IMR-90 (cell line): Measurements from ENCODE around the gene QKI. TPM values are rescaled to one million over a fixed set of nuclear protein-coding genes. Genes with fewer than 3 reads are reported as not detected.

Experiments used
- ATAC-seq: fragments of 200-7000 bp; cut with Tn5 transposase; 2 replicates; pipeline ENCODE4 v1.9.1; 2020; ENCODE audit warnings: low read depth, mild to moderate bottlenecking, moderate library complexity
- BruUV-seq: library from RNA; stranded (reverse); fragments of 400-500 nt; replicated peaks from 2 replicates; lab custom pipeline; 2021; lab: Mats Ljungman, UMichigan
- CTCF ChIA-PET: fragments of 300-600 bp; formaldehyde crosslinking; extraction: SDS; loops from one replicate; lab custom pipeline; 2021; ENCODE audit warnings: antibody characterized with exemption; lab: Yijun Ruan, JAX
- POLR2A ChIA-PET: fragments of 300-600 bp; sonication (Branson Sonifier 250); formaldehyde crosslinking; loops from one replicate; lab custom pipeline; 2022; ENCODE audit warnings: antibody characterized with exemption; ENCODE audit not compliant: unreplicated experiment; lab: Charles Lee
- DNase-seq: peaks from one replicate; pipeline ENCODE4 v3.0.0; 2013
- H2AFZ ChIP-seq: replicated peaks from 2 replicates; pipeline ENCODE3; 2013; ENCODE audit warnings: low read length, mild to moderate bottlenecking; ENCODE audit not compliant: poor library complexity
- H2AK5ac ChIP-seq: 2 replicates; pipeline ENCODE4 v1.6.1; 2013; ENCODE audit warnings: low read depth, low read length, inconsistent platforms
- H2AK9ac ChIP-seq: replicated peaks from 2 replicates; pipeline ENCODE3; 2013; ENCODE audit warnings: mild to moderate bottlenecking, low read depth, low read length, moderate library complexity; ENCODE audit not compliant: poor library complexity
- H2BK120ac ChIP-seq: 2 replicates; pipeline ENCODE4 v1.6.1; 2013; ENCODE audit warnings: low read depth, low read length, inconsistent platforms
- H2BK15ac ChIP-seq: 3 replicates; pipeline ENCODE4 v1.6.1; 2013; ENCODE audit warnings: low read depth, low read length, inconsistent platforms
- H2BK20ac ChIP-seq: 2 replicates; pipeline ENCODE4 v1.6.1; 2013; ENCODE audit warnings: low read depth, mild to moderate bottlenecking, inconsistent platforms, low read length, moderate library complexity
- H2BK5ac ChIP-seq: 2 replicates; pipeline ENCODE4 v1.6.1; 2013; ENCODE audit warnings: mild to moderate bottlenecking, low read depth, low read length, inconsistent platforms; ENCODE audit not compliant: poor library complexity, severe bottlenecking
- H3K14ac ChIP-seq: replicated peaks from 2 replicates; pipeline ENCODE4 v1.6.1; 2013; ENCODE audit warnings: low read depth, low read length, inconsistent platforms
- H3K18ac ChIP-seq: 2 replicates; pipeline ENCODE4 v1.6.1; 2013; ENCODE audit warnings: low read depth, low read length, control low read depth
- H3K23ac ChIP-seq: 2 replicates; pipeline ENCODE4 v1.6.1; 2013; ENCODE audit warnings: low read depth, low read length, inconsistent platforms
- H3K27ac ChIP-seq: 2 replicates; pipeline ENCODE4 v1.5.1; 2013; ENCODE audit warnings: mild to moderate bottlenecking, control low read depth, low read length; ENCODE audit not compliant: insufficient read depth
- H3K27me3 ChIP-seq: 2 replicates; pipeline ENCODE4 v1.6.1; 2013; ENCODE audit warnings: low read length; ENCODE audit not compliant: control insufficient read depth, insufficient read depth
- H3K36me3 ChIP-seq: 2 replicates; pipeline ENCODE4 v1.6.1; 2013; ENCODE audit warnings: low read length, mixed read lengths; ENCODE audit not compliant: control insufficient read depth, insufficient read depth
- H3K4ac ChIP-seq: 2 replicates; pipeline ENCODE4 v1.6.1; 2013; ENCODE audit warnings: low read depth, low read length, inconsistent platforms
- H3K4me1 ChIP-seq: 2 replicates; pipeline ENCODE4 v1.6.1; 2013; ENCODE audit warnings: low read length, mixed read lengths; ENCODE audit not compliant: control insufficient read depth, insufficient read depth
- H3K4me2 ChIP-seq: 2 replicates; pipeline ENCODE4 v1.6.1; 2013; ENCODE audit warnings: low read depth, mild to moderate bottlenecking, control low read depth, low read length, moderate library complexity
- H3K4me3 ChIP-seq: 2 replicates; pipeline ENCODE4 v1.5.1; 2013; ENCODE audit warnings: low read depth, mild to moderate bottlenecking, control low read depth, low read length, moderate library complexity; ENCODE audit not compliant: insufficient read depth
- H3K56ac ChIP-seq: 2 replicates; pipeline ENCODE4 v1.6.1; 2013; ENCODE audit warnings: low read length, inconsistent platforms; ENCODE audit not compliant: insufficient read depth; ENCODE audit errors: extremely low read depth
- H3K79me1 ChIP-seq, 2 experiments: 2 replicates each; pipeline ENCODE4 v1.6.1; 2013; ENCODE audit warnings: low read length in 2 of 2, inconsistent platforms in 1 of 2, low read depth in 1 of 2
- H3K9ac ChIP-seq: 2 replicates; pipeline ENCODE4 v1.6.1; 2013; ENCODE audit warnings: low read depth, low read length, control low read depth
- H3K9me1 ChIP-seq: 2 replicates; pipeline ENCODE4 v1.6.1; 2013; ENCODE audit warnings: low read length, inconsistent platforms; ENCODE audit not compliant: insufficient read depth
- H3K9me3 ChIP-seq: 2 replicates; pipeline ENCODE4 v1.6.1; 2013; ENCODE audit warnings: low read length; ENCODE audit not compliant: control insufficient read depth, insufficient read depth
- H4K20me1 ChIP-seq: 2 replicates; pipeline ENCODE4 v1.6.1; 2013; ENCODE audit warnings: low read length, inconsistent platforms; ENCODE audit not compliant: insufficient read depth
- H4K5ac ChIP-seq: 2 replicates; pipeline ENCODE4 v1.6.1; 2013; ENCODE audit warnings: mild to moderate bottlenecking, low read depth, low read length, control low read depth
- H4K8ac ChIP-seq, 2 experiments: 2 replicates each; pipeline ENCODE4 v1.6.1; 2013; ENCODE audit warnings: low read depth in 2 of 2, low read length in 2 of 2, control low read depth in 1 of 2, inconsistent platforms in 1 of 2
- H4K91ac ChIP-seq: 2 replicates; pipeline ENCODE4 v1.6.1; 2013; ENCODE audit warnings: low read depth, low read length, inconsistent platforms; ENCODE audit not compliant: insufficient read depth
- CEBPB ChIP-seq: IDR thresholded peaks from 2 replicates; pipeline ENCODE4 v1.6.1; 2012; ENCODE audit warnings: low read depth, low read length, improper control_type of control experiment
- CHD1 ChIP-seq: IDR thresholded peaks from 2 replicates; pipeline ENCODE4 v1.6.1; 2012; ENCODE audit warnings: low read depth, low read length, improper control_type of control experiment
- CTCF ChIP-seq: conservative IDR thresholded peaks from 2 replicates; pipeline ENCODE4 v1.5.1; 2012; ENCODE audit warnings: mild to moderate bottlenecking, low read depth, low read length, improper control_type of control experiment
- FOS ChIP-seq: fragments of 150-350 bp; IDR thresholded peaks from 2 replicates; pipeline ENCODE4 v1.6.1; 2016; ENCODE audit warnings: low read depth, low read length
- MAFK ChIP-seq: IDR thresholded peaks from 2 replicates; pipeline ENCODE4 v1.6.1; 2012; ENCODE audit warnings: low read depth, low read length, improper control_type of control experiment
- MAZ ChIP-seq: IDR thresholded peaks from 2 replicates; pipeline ENCODE4 v1.6.1; 2012; ENCODE audit warnings: low read depth, mild to moderate bottlenecking, low read length, improper control_type of control experiment, moderate library complexity, borderline replicate concordance
- MXI1 ChIP-seq: IDR thresholded peaks from 2 replicates; pipeline ENCODE4 v1.6.1; 2012; ENCODE audit warnings: low read depth, mild to moderate bottlenecking, low read length, moderate library complexity, borderline replicate concordance
- NFE2L2 ChIP-seq: fragments of 150-350 bp; IDR thresholded peaks from 2 replicates; pipeline ENCODE4 v1.6.1; 2016; ENCODE audit warnings: low read depth, mild to moderate bottlenecking, low read length
- POLR2A ChIP-seq: IDR thresholded peaks from 2 replicates; pipeline ENCODE4 v1.6.1; 2012; ENCODE audit warnings: mild to moderate bottlenecking, low read depth, low read length
- RFX5 ChIP-seq: IDR thresholded peaks from 2 replicates; pipeline ENCODE4 v1.8.0; 2012; ENCODE audit warnings: low read depth, mild to moderate bottlenecking, low read length, moderate library complexity
- WGBS, 2 experiments: methylation state at CpG; one replicate each; pipeline versions ENCODE4 v1.1.5 to v1.1.7; 2013; ENCODE audit warnings: missing lambda C conversion rate in 2 of 2; ENCODE audit not compliant: insufficient read length in 1 of 2; ENCODE audit errors: extremely low coverage in 2 of 2; 5-methylcytosine and 5-hydroxymethylcytosine counted together
- dilution Hi-C: fragments of 300-500 bp; cut with HindIII; formaldehyde crosslinking; loops from one replicate; pipeline ENCODE4 v1.14.3; 2018; ENCODE audit warnings: low sequenced_read_pairs; ENCODE audit not compliant: unreplicated experiment
- in situ Hi-C: fragments of 300-500 bp; cut with MboI; formaldehyde crosslinking; loops from 3 replicates; pipeline ENCODE4 v1.14.3; 2019; ENCODE audit warnings: low sequenced_read_pairs, inconsistent platforms, mixed read lengths
- intact Hi-C: fragments of 100-400 bp; cut with micrococcal nuclease; formaldehyde crosslinking; loops from 2 replicates; pipeline ENCODE4 v1.10.0; 2022
- polyA plus RNA-seq, 3 experiments: library from polyadenylated mRNA; depleted of rRNA; stranded (reverse); fragments of >200 nt; gene quantifications; 2 replicates each; pipeline ENCODE4 v1.2.3, GENCODE V29; 2012; ENCODE audit warnings: low replicate concordance in 1 of 3
- total RNA-seq: library from RNA; depleted of rRNA; stranded (reverse); fragments of >200 nt; gene quantifications from 2 replicates; pipeline ENCODE4 v1.2.3, GENCODE V29; 2012
- TF ChIP-seq, protein P1 (sequence below): fragments of 150-350 bp; IDR thresholded peaks from 2 replicates; pipeline ENCODE4 v1.6.1; 2017; ENCODE audit warnings: mild to moderate bottlenecking, antibody characterized with exemption, low read length, low read depth

The QKI gene
- total and polyA plus RNA-seq, 2 of the 4 experiments (the other 2 are of a cell fraction) = 112 to 232 TPM

DNA sequence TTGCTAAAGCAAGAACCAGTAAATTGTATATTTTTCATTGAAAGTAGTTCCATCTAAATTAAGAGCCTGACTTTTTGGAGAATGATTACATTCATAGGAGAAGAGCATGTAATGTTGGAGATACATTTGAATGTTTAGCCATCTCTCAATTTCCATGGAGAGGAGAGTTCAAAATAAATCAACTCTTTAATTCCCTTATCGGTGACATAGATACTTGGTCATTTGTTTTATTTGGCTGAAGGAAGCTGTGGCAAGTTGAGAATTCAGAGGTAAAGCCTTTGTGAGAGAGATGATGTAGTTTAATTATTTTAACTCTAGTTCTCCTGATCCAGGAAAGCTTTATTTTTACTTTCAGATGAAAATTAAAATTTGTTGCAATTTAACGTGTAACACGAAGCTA lies 22.3 kb downstream of the QKI start:
- intact Hi-C loops (loop anchor here (5.0 kb wide), 1 partner anchor 430 kb away; no protein-coding TSS in a partner anchor), in situ Hi-C loops (loop anchor here (10.0 kb wide), 1 partner anchor 518 kb away; no protein-coding TSS in a partner anchor), dilution Hi-C loops (no loop called here)
- Histone ChIP-seq H3K9me3 (no peaks in the 10 kb centered on the region), H3K9ac (no peak overlapping the region), H3K56ac (no peak overlapping the region), H2BK5ac (no peak overlapping the region), H3K4me3 (no peak overlapping the region), H3K4ac (no peak overlapping the region), H3K4me1 (0 out of 2 replicates have a peak, but pooled peaks cover 2% of the 10 kb centered on the region), H4K5ac (no peak overlapping the region), H3K79me1 (peaks cover 7 to 43% of the 10 kb centered on the region in 2 experiments), H4K91ac (no peak overlapping the region), H3K9me1 (peaks cover 3% of the 10 kb centered on the region; the same call in 1 of the 2 replicates), H3K14ac (no peak overlapping the region), H3K27ac (no peak overlapping the region), H2BK20ac (no peak overlapping the region), H3K27me3 (no peaks in the 10 kb centered on the region), H3K23ac (no peak overlapping the region), H3K4me2 (no peak overlapping the region), H4K20me1 (peaks cover 80% of the 10 kb centered on the region), H3K18ac (no peak overlapping the region), H2BK15ac (no peak overlapping the region), H2BK120ac (no peak overlapping the region), H2AK5ac (no peak overlapping the region), H2AK9ac (no peak overlapping the region), H4K8ac (no peak overlapping the region), H3K36me3 (no peaks in the 10 kb centered on the region), H2AFZ (no peak overlapping the region)
- TF ChIP-seq CHD1 (no peak), MAFK (no peak), MXI1 (no peak), RFX5 (no peak), CEBPB (no peak), POLR2A (no peak), NFE2L2 (no peak), MAZ (no peak), FOS (no peak), CTCF (no peak)
- TF ChIP-seq, protein P1, sequence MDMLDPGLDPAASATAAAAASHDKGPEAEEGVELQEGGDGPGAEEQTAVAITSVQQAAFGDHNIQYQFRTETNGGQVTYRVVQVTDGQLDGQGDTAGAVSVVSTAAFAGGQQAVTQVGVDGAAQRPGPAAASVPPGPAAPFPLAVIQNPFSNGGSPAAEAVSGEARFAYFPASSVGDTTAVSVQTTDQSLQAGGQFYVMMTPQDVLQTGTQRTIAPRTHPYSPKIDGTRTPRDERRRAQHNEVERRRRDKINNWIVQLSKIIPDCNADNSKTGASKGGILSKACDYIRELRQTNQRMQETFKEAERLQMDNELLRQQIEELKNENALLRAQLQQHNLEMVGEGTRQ = no peak
- WGBS, 2 experiments = no CpG with 5 or more reads among the region's 3 CpGs
- BruUV-seq = no TSS peak
- ATAC-seq (no peak), DNase-seq (no peak)
- POLR2A ChIA-PET = no interaction called here
- CTCF ChIA-PET = no interaction called here
